GM19324 (cell line): ENCODE results near the gene ALPK3.

Experiments
- ATAC-seq: cut with Tn5 transposase; IDR thresholded peaks from one replicate; pipeline ENCODE4 v1.9.1; 2021; ENCODE audit warnings: mild to moderate bottlenecking, moderate library complexity; ENCODE audit not compliant: unreplicated experiment, low FRiP score

The ALPK3 gene

GRCh38 chr15:84795186-84795585 is 22.0 kb upstream of the ALPK3 start:
- ATAC-seq: no peak

GRCh38 chr15:84797212-84797611 is 19.9 kb upstream of the ALPK3 start:
- ATAC-seq: no peak

- ATAC-seq: no peak
Observed at GRCh38 chr15:84797801-84798200, 19.4 kb upstream of the ALPK3 start.

GRCh38 chr15:84798436-84798946 is 18.7 kb upstream of the ALPK3 start:
- ATAC-seq: no peak

GRCh38 chr15:84799511-84800187 is 17.5 kb upstream of the ALPK3 start:
- no peak for ATAC-seq

- no peak for ATAC-seq
Observed at GRCh38 chr15:84800365-84800806, 16.8 kb upstream of the ALPK3 start.

GRCh38 chr15:84804005-84804900 is 12.9 kb upstream of the ALPK3 start:
- ATAC-seq: no peak

GRCh38 chr15:84805221-84805620 is 11.9 kb upstream of the ALPK3 start:
- ATAC-seq: no peak

GRCh38 chr15:84807228-84807627 is 9.9 kb upstream of the ALPK3 start:
- no peak for ATAC-seq

- ATAC-seq: no peak
Observed at GRCh38 chr15:84810073-84810840, 6.9 kb upstream of the ALPK3 start.

- ATAC-seq: no peak
Observed at GRCh38 chr15:84811151-84811550, 6.0 kb upstream of the ALPK3 start.

- no peak for ATAC-seq
Observed at GRCh38 chr15:84811828-84812227, 5.3 kb upstream of the ALPK3 start.

GRCh38 chr15:84812842-84813241 is 4.3 kb upstream of the ALPK3 start:
- no peak for ATAC-seq

- ATAC-seq: no peak
Observed at GRCh38 chr15:84813435-84813834, 3.7 kb upstream of the ALPK3 start.

- ATAC-seq: no peak
Observed at GRCh38 chr15:84813931-84814330, 3.2 kb upstream of the ALPK3 start.

GRCh38 chr15:84814916-84815315 is 2.2 kb upstream of the ALPK3 start:
- ATAC-seq: no peak

GRCh38 chr15:84817466-84818081 is 418 bp downstream of the ALPK3 start:
- no peak for ATAC-seq

GRCh38 chr15:84818261-84819131 is 1.3 kb downstream of the ALPK3 start:
- ATAC-seq: no peak

GRCh38 chr15:84819291-84819768 is 2.2 kb downstream of the ALPK3 start:
- no peak for ATAC-seq
